HCT116 (cell line): ENCODE data around the gene OVOL3. TPM values are rescaled to one million over a fixed set of nuclear protein-coding genes. Genes with fewer than 3 reads are reported as not detected.

Experiments used
- ATAC-seq: fragments of 200-7000 bp; cut with Tn5 transposase; 2 replicates; pipeline ENCODE4 v1.9.1; 2020; ENCODE audit warnings: mild to moderate bottlenecking, moderate library complexity
- BruUV-seq: library from RNA; stranded (reverse); fragments of 400-500 nt; replicated peaks from 2 replicates; lab custom pipeline; 2021; lab: Mats Ljungman, UMichigan
- CTCF ChIA-PET: fragments of 300-600 bp; sonication (Branson Sonifier 250); formaldehyde crosslinking; loops from one replicate; lab custom pipeline; 2021; ENCODE audit warnings: antibody characterized with exemption; lab: Charles Lee
- POLR2A ChIA-PET: fragments of 300-600, 350-600 bp; sonication (Branson Sonifier 250); formaldehyde crosslinking; loops from one replicate; lab custom pipeline; 2021; ENCODE audit warnings: antibody characterized with exemption; lab: Charles Lee
- RAD21 ChIA-PET, 2 experiments: fragments of 300-600 bp; sonication (Branson Sonifier 250); formaldehyde crosslinking; loops; one replicate each; lab custom pipeline; 2023; ENCODE audit warnings: low total read pairs in 2 of 2; ENCODE audit not compliant: uncharacterized antibody in 2 of 2, unreplicated experiment in 2 of 2, low non-redundant PET in 1 of 2; lab: Charles Lee
- DNase-seq: peaks from one replicate; pipeline ENCODE4 v3.0.0-alpha.2; 2010; ENCODE audit warnings: low read depth, low spot score
- H2AFZ ChIP-seq: fragments of 200-600 bp; shearing (Covaris generic), sonication (generic); 2 replicates; pipeline ENCODE4 v1.6.1; 2017; ENCODE audit warnings: low read depth, mixed run types, mixed read lengths, antibody characterized with exemption, low read length; ENCODE audit not compliant: poor library complexity, severe bottlenecking
- H3K27ac ChIP-seq: 2 replicates; pipeline ENCODE4 v1.5.1; 2012; ENCODE audit warnings: low read depth, low read length
- H3K27me3 ChIP-seq: fragments of 200-600 bp; sonication (generic); 2 replicates; pipeline ENCODE4 v1.6.1; 2016; ENCODE audit warnings: mixed run types, low read length, mixed read lengths; ENCODE audit not compliant: insufficient read depth
- H3K36me3 ChIP-seq, 2 experiments: fragments of 200-500 bp in 1 of 2; fragments of 200-600 bp in 1 of 2; sonication (Bioruptor generic) in 1 of 2; sonication (generic) in 1 of 2; 2 replicates each; pipeline versions ENCODE4 v1.5.1 to v1.6.1; 2014 to 2016; ENCODE audit warnings: low read length in 2 of 2, inconsistent platforms in 1 of 2, mixed read lengths in 1 of 2, mixed run types in 1 of 2; ENCODE audit not compliant: insufficient read depth in 2 of 2, control insufficient read depth in 1 of 2
- H3K4me1 ChIP-seq, 2 experiments: fragments of 200-600 bp in 1 of 2; sonication (generic) in 1 of 2; 2 replicates each; pipeline versions ENCODE4 v1.5.1 to v1.6.1; 2012 to 2017; ENCODE audit warnings: low read length in 2 of 2, inconsistent platforms in 1 of 2, mild to moderate bottlenecking in 1 of 2, mixed read lengths in 1 of 2, mixed run types in 1 of 2, moderate library complexity in 1 of 2; ENCODE audit not compliant: insufficient read depth in 2 of 2, control insufficient read depth in 1 of 2
- H3K4me2 ChIP-seq: fragments of 200-600 bp; sonication (generic); 2 replicates; pipeline ENCODE4 v1.6.1; 2017; ENCODE audit warnings: mixed run types, low read length, mixed read lengths
- H3K4me3 ChIP-seq, 2 experiments: fragments of 200-600 bp in 1 of 2; sonication (generic) in 1 of 2; replicated peaks in 1 of 2; 2 replicates each; pipeline ENCODE4 v1.5.1; 2011 to 2016; ENCODE audit warnings: low read length in 2 of 2, control low read depth in 1 of 2, low read depth in 1 of 2, mild to moderate bottlenecking in 1 of 2, mixed read lengths in 1 of 2, mixed run types in 1 of 2
- H3K79me2 ChIP-seq: fragments of 200-600 bp; sonication (generic); 2 replicates; pipeline ENCODE4 v1.6.1; 2017; ENCODE audit warnings: mild to moderate bottlenecking, mixed run types, low read length, moderate library complexity, mixed read lengths; ENCODE audit not compliant: insufficient read depth
- H3K9ac ChIP-seq: fragments of 200-600 bp; sonication (generic); 2 replicates; pipeline ENCODE4 v1.6.1; 2016; ENCODE audit warnings: low read length, mixed read lengths
- H3K9me2 ChIP-seq: fragments of 200-600 bp; sonication (generic), shearing (Covaris generic); 2 replicates; pipeline ENCODE4 v1.6.1; 2017; ENCODE audit warnings: mixed run types, mild to moderate bottlenecking, moderate library complexity; ENCODE audit not compliant: insufficient read depth
- H3K9me3 ChIP-seq, 2 experiments: fragments of 200-500 bp in 1 of 2; fragments of 200-600 bp in 1 of 2; sonication (Bioruptor generic) in 1 of 2; sonication (generic) in 1 of 2; 2 replicates each; pipeline ENCODE4 v1.6.1; 2014 to 2017; ENCODE audit warnings: low read length in 2 of 2, mixed read lengths in 2 of 2, inconsistent platforms in 1 of 2, low read depth in 1 of 2, mild to moderate bottlenecking in 1 of 2, mixed run types in 1 of 2, moderate library complexity in 1 of 2; ENCODE audit not compliant: control insufficient read depth in 1 of 2, insufficient read depth in 1 of 2
- H4K20me1 ChIP-seq: fragments of 200-600 bp; sonication (generic), shearing (Covaris generic); 2 replicates; pipeline ENCODE4 v1.6.1; 2017; ENCODE audit warnings: mixed run types, mild to moderate bottlenecking, moderate library complexity; ENCODE audit not compliant: insufficient read depth
- CBX3 ChIP-seq: IDR thresholded peaks from 2 replicates; pipeline ENCODE4 v1.6.1; 2012; ENCODE audit warnings: low read depth
- CEBPB ChIP-seq: IDR thresholded peaks from 2 replicates; pipeline ENCODE4 v1.6.1; 2012; ENCODE audit warnings: low read depth
- CTCF ChIP-seq, 3 experiments: fragments of 200-600 bp in 1 of 3; sonication (generic) in 1 of 3; IDR thresholded peaks in 2 of 3; conservative IDR thresholded peaks in 1 of 3; 2 replicates each; pipeline ENCODE4 v1.5.1; 2012 to 2017; ENCODE audit warnings: low read depth in 2 of 3, low read length in 2 of 3, antibody characterized with exemption in 1 of 3, borderline replicate concordance in 1 of 3, control low read depth in 1 of 3, mild to moderate bottlenecking in 1 of 3, mixed read lengths in 1 of 3, mixed run types in 1 of 3, moderate library complexity in 1 of 3; ENCODE audit not compliant: insufficient read depth in 1 of 3
- EGR1 ChIP-seq: IDR thresholded peaks from 2 replicates; pipeline ENCODE4 v1.6.1; 2012; ENCODE audit warnings: low read depth
- ELF1 ChIP-seq: IDR thresholded peaks from 2 replicates; pipeline ENCODE4 v1.6.1; 2012; ENCODE audit warnings: low read depth, borderline replicate concordance
- EZH2 ChIP-seq: fragments of 200-600 bp; sonication (generic); IDR thresholded peaks from 2 replicates; pipeline ENCODE4 v1.6.1; 2017; ENCODE audit warnings: antibody characterized with exemption, mixed run types
- EZH2phosphoT487 ChIP-seq: fragments of 200-600 bp; IDR thresholded peaks from 2 replicates; pipeline ENCODE4 v1.6.1; 2018; ENCODE audit warnings: antibody characterized with exemption, borderline replicate concordance
- FOSL1 ChIP-seq: IDR thresholded peaks from 2 replicates; pipeline ENCODE4 v1.6.1; 2012; ENCODE audit warnings: low read depth
- JUND ChIP-seq: IDR thresholded peaks from 2 replicates; pipeline ENCODE4 v1.6.1; 2012
- POLR2A ChIP-seq: IDR thresholded peaks from 2 replicates; pipeline ENCODE4 v1.7.0; 2011; ENCODE audit warnings: borderline replicate concordance; ENCODE audit not compliant: insufficient read depth, insufficient read length; ENCODE audit errors: extremely low read depth
- POLR2AphosphoS5 ChIP-seq: IDR thresholded peaks from 2 replicates; pipeline ENCODE4 v1.6.1; 2011; ENCODE audit warnings: mild to moderate bottlenecking, low read depth, low read length, moderate library complexity
- RAD21 ChIP-seq: IDR thresholded peaks from 2 replicates; pipeline ENCODE4 v1.6.1; 2012; ENCODE audit warnings: low read depth, mild to moderate bottlenecking
- SIN3A ChIP-seq: IDR thresholded peaks from 2 replicates; pipeline ENCODE4 v1.6.1; 2012; ENCODE audit warnings: low read depth
- SP1 ChIP-seq: IDR thresholded peaks from 2 replicates; pipeline ENCODE4 v1.6.1; 2012; ENCODE audit warnings: low read depth
- SRF ChIP-seq: IDR thresholded peaks from 2 replicates; pipeline ENCODE4 v1.6.1; 2012; ENCODE audit warnings: low read depth
- TCF7L2 ChIP-seq: IDR thresholded peaks from 2 replicates; pipeline ENCODE4 v1.7.0; 2011; ENCODE audit warnings: borderline replicate concordance, inconsistent platforms; ENCODE audit not compliant: insufficient read depth, insufficient read length; ENCODE audit errors: extremely low read depth
- YY1 ChIP-seq: IDR thresholded peaks from 2 replicates; pipeline ENCODE4 v1.6.1; 2011; ENCODE audit warnings: low read length, low read depth, moderate library complexity, mild to moderate bottlenecking; ENCODE audit not compliant: insufficient replicate concordance; ENCODE audit errors: extremely low read depth
- ZBTB33 ChIP-seq: IDR thresholded peaks from 2 replicates; pipeline ENCODE4 v1.6.1; 2011; ENCODE audit warnings: mild to moderate bottlenecking, low read length, moderate library complexity; ENCODE audit not compliant: insufficient replicate concordance; ENCODE audit errors: extremely low read depth
- ZFX ChIP-seq: fragments of 450-650 bp; IDR thresholded peaks from 2 replicates; pipeline ENCODE4 v1.6.1; 2017
- intact Hi-C: fragments of 100-400 bp; cut with micrococcal nuclease; formaldehyde crosslinking; loops from 2 replicates; pipeline ENCODE4 v1.10.0; 2022
- total RNA-seq: library from RNA; stranded (reverse); gene quantifications from one replicate; pipeline ENCODE4 v1.2.1, GENCODE V29; 2021; ENCODE audit not compliant: unreplicated experiment
- TF ChIP-seq, protein P1 (sequence below): IDR thresholded peaks from 2 replicates; pipeline ENCODE4 v1.6.1; 2012

The OVOL3 gene
- total RNA-seq, 1 experiment from 2014 or later = not detected

GRCh38 chr19:36100476-36100875 lies 10.5 kb upstream of the OVOL3 start:
- Histone ChIP-seq H3K9me3 (no peaks in the 10 kb centered on the region), H3K4me2 (no peak overlapping the region), H3K27me3 (no peaks in the 10 kb centered on the region), H3K79me2 (no peaks in the 10 kb centered on the region), H3K4me1 (peaks cover 0 to 21% of the 10 kb centered on the region in 2 experiments; a peak in 2 of 4 replicates), H4K20me1 (no peaks in the 10 kb centered on the region), H3K27ac (no peak overlapping the region), H3K9me2 (no peaks in the 10 kb centered on the region), H3K4me3 (no peak overlapping the region), H3K36me3 (peaks cover 15 to 28% of the 10 kb centered on the region in 2 experiments; a peak in 3 of 4 replicates), H3K9ac (no peak overlapping the region), H2AFZ (no peak overlapping the region)
- DNase-seq (no peak), ATAC-seq (no peak)
- ChIA-PET RAD21 (no interaction called here), POLR2A (no interaction called here), CTCF (no interaction called here)
- intact Hi-C loops = no loop called here
- no TSS peak for BruUV-seq
- TF ChIP-seq SIN3A (no peak), POLR2AphosphoS5 (no peak), CBX3 (no peak), EZH2phosphoT487 (no peak), JUND (no peak), ELF1 (no peak), ZBTB33 (no peak), POLR2A (no peak), EZH2 (no peak), TCF7L2 (no peak), CTCF (IDR thresholded peaks at IDR 0.05 in 2 of 3, conservative IDR thresholded peaks at IDR 0.05 in 1 of 3; ENCODE audit: borderline replicate concordance in 1 of 3, insufficient read depth in 1 of 3, low read depth in 2 of 3, low read length in 2 of 3) (no peak), CEBPB (no peak), RAD21 (no peak), SRF (no peak), EGR1 (no peak), ZFX (no peak), SP1 (no peak), YY1 (no peak), FOSL1 (no peak)
- TF ChIP-seq, protein P1, sequence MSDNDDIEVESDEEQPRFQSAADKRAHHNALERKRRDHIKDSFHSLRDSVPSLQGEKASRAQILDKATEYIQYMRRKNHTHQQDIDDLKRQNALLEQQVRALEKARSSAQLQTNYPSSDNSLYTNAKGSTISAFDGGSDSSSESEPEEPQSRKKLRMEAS = no peak
